ENCODE results near the gene ZNF276.

GRCh38 chr16:89711601-89712273 is 9.6 kb upstream of the ZNF276 start:
- no peak for TF ChIP-seq EZH2 (optimal IDR thresholded peaks at IDR 0.05; ENCODE audit: low read depth, low read length)
- TF ChIP-seq CTCF (IDR thresholded peaks at IDR 0.05; ENCODE audit: low read length), result no peak
